Uterus (tissue), 2 donors: ENCODE measurements around the gene PTPRD.

Source experiments
- CTCF ChIP-seq, 4 experiments: fragments of 200-600 bp in 2 of 4; fragments of 450-650 bp in 2 of 4; sonication (generic) in 2 of 4; IDR thresholded peaks; one replicate each; pipeline ENCODE4 v1.5.1; 2016 to 2019; ENCODE audit warnings: antibody characterized with exemption in 4 of 4, mild to moderate bottlenecking in 2 of 4, moderate library complexity in 1 of 4
- POLR2A ChIP-seq, 2 donors: fragments of 450-650 bp; IDR thresholded peaks; one replicate each; pipeline ENCODE4 v1.6.1; 2016; ENCODE audit warnings: antibody characterized with exemption in 2 of 2, mild to moderate bottlenecking in 1 of 2, moderate library complexity in 1 of 2

GRCh38 chr9:8337834-8338766, 2274.7 kb downstream of the PTPRD start:
- no peak for TF ChIP-seq CTCF (IDR thresholded peaks at IDR 0.05)
- no peak for TF ChIP-seq POLR2A (IDR thresholded peaks at IDR 0.05)
